ENCODE results near the gene CLDND2. TPM values are rescaled to one million over a fixed set of nuclear protein-coding genes. Genes with fewer than 3 reads are reported as not detected.
"Not testable (repeated sequence)": the region's sequence is repeated elsewhere in the genome, so short reads cannot be mapped to it uniquely, and the experiment has no call there.

CLDND2 gene
- total RNA-seq, result not detected
- 1 to 10 TPM in 2 of 3 donors, under 1 TPM in 1; 0.88 to 4.3 (median 1.3) TPM for polyA plus RNA-seq
- long read RNA-seq, donor 1, result 0 reads
- long read RNA-seq, donor 2, result 0 reads
- long read RNA-seq, donor 3, result 0 reads
- long read RNA-seq, donor 4, result 0 reads
- long read RNA-seq, donor 5, result 0 reads
- long read RNA-seq, donor 6, result 0 reads
- long read RNA-seq, donor 7, result 0 reads
- long read RNA-seq, donor 8, result 0 reads
- long read RNA-seq, donor 9, result 0 reads
- long read RNA-seq, donor 10, result 0 reads

- Histone ChIP-seq H3K4me1 (peaks cover 14 to 40% (median 34%) of the 10 kb centered on the region in 4 donors), H3K36me3 (no peaks in the 10 kb centered on the region), H3K4me3 (peak within 1 kb of the TSS; percentile 72 to 85 (median 77)), H3K9me3 (no peaks in the 10 kb centered on the region), H3K27me3 (no peaks in the 10 kb centered on the region), H3K27ac (peak within 1 kb of the TSS; percentile 82 to 98 (median 93))
- peak in 1 of 2 donors; percentile 32 for DNase-seq
- TF ChIP-seq EP300 (IDR thresholded peaks at IDR 0.05) (no peak), CTCF (IDR thresholded peaks at IDR 0.05) (no peak), POLR2AphosphoS5 (IDR thresholded peaks at IDR 0.05) (no peak), POLR2A (IDR thresholded peaks at IDR 0.05) (no peak)
- WGBS, 5 donors, result 62 to 69% (median 63%) methylated on average over 19 to 23 of the region's 23 CpGs
- intact Hi-C loops (cut with DNase I; ENCODE audit: low total_unique reads), result no loop called here
Observed at GRCh38 chr19:51368366-51369282, at the start of gene CLDND2. CLDND2 (minus strand) TSS chr19:51369003; CDS start chr19:51368577, 426 bp downstream.

- no peak for TF ChIP-seq POLR2A (IDR thresholded peaks at IDR 0.05)
- TF ChIP-seq CTCF (IDR thresholded peaks at IDR 0.05), result no peak
- no peak for TF ChIP-seq EP300 (IDR thresholded peaks at IDR 0.05)
- no peak for TF ChIP-seq POLR2AphosphoS5 (IDR thresholded peaks at IDR 0.05)
- WGBS, 5 donors, result 55 to 73% (median 59%) methylated on average over 3 of the region's 3 CpGs
- Histone ChIP-seq H3K27ac (peak overlapping the region in 2 of 5 donors; percentile 65 to 71), H3K9me3 (no peaks in the 10 kb centered on the region), H3K4me3 (no peak overlapping the region), H3K4me1 (peaks cover 0 to 7% (median 2%) of the 10 kb centered on the region in 4 donors), H3K36me3 (no peaks in the 10 kb centered on the region), H3K27me3 (peaks cover 3 to 75% (median 11%) of the 10 kb centered on the region in 3 donors)
- DNase-seq, result no peak
- intact Hi-C loops (cut with DNase I; ENCODE audit: low total_unique reads), result no loop called here
Observed at GRCh38 chr19:51417810-51418157, 49.0 kb upstream of the CLDND2 start.

GRCh38 chr19:51417107-51417809 is 48.5 kb upstream of the CLDND2 start, which contains the start of gene SIGLEC10:
SIGLEC10 (minus strand) TSS chr19:51417642; CDS start chr19:51417581, 61 bp downstream.
- WGBS, 5 donors, result 57 to 67% (median 61%) methylated on average over 21 of the region's 21 CpGs
- H3K27me3 ChIP-seq, result peaks cover 3 to 69% (median 11%) of the 10 kb centered on the region in 3 donors
- no peaks in the 10 kb centered on the region for H3K36me3 ChIP-seq
- peak within 1 kb of the TSS in 1 of 4 donors; percentile 16 for H3K4me3 ChIP-seq
- intact Hi-C loops (cut with DNase I; ENCODE audit: low total_unique reads), result no loop called here
- TF ChIP-seq POLR2AphosphoS5 (IDR thresholded peaks at IDR 0.05) (no peak), CTCF (IDR thresholded peaks at IDR 0.05) (no peak), EP300 (IDR thresholded peaks at IDR 0.05) (no peak), POLR2A (IDR thresholded peaks at IDR 0.05) (no peak)
- DNase-seq, result peak; percentile 37 to 41
- H3K27ac ChIP-seq, result peak within 1 kb of the TSS in 2 of 5 donors; percentile 65 to 71
- no peaks in the 10 kb centered on the region for H3K9me3 ChIP-seq
- H3K4me1 ChIP-seq, result peaks cover 0 to 7% (median 2%) of the 10 kb centered on the region in 4 donors

- H3K36me3 ChIP-seq; H3K9me3 ChIP-seq; H3K4me3 ChIP-seq; H3K4me1 ChIP-seq; intact Hi-C loops (cut with DNase I; ENCODE audit: low total_unique reads); DNase-seq: not testable (repeated sequence)
- Histone ChIP-seq H3K27ac (peak overlapping the region in 2 of 5 donors; percentile 65 to 71), H3K27me3 (peaks cover 3 to 61% (median 6%) of the 10 kb centered on the region in 3 donors)
- 54 to 76% (median 68%) methylated on average over 4 to 15 of the region's 15 CpGs for WGBS, 5 donors
Observed at GRCh38 chr19:51416422-51416821, 47.6 kb upstream of the CLDND2 start.

Measured in stomach (tissue), 19 donors.